ENCODE results near the gene RARRES1. TPM values are rescaled to one million over a fixed set of nuclear protein-coding genes. Genes with fewer than 3 reads are reported as not detected.

The RARRES1 gene
- total and polyA plus RNA-seq, 7 donors = 6.4 to 208 (median 14.6) TPM

DNA sequence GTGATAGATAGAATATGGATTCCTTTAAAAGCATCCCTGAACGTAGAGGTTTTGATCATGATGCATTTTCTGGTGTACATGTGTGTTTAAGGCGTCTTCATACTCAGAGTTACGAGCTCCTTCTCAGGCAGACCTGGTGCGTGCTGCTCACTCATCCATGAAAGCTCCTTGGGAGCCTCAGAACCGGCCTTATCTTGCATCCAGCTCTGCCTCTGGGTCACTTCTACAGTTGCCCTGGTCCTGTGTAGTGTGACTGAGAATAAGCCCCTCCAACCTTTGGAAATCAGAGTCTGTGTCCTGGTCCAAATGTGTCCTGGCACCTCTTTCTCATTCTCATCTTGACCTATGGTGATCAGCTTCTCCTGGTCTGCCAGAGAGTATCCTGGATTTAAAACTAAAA, 17.3 kb upstream of the RARRES1 start:
- no peaks in the 10 kb centered on the region for H3K27me3 ChIP-seq
- WGBS, 2 donors = 92 to 93% methylated on average over 5 of the region's 5 CpGs
- intact Hi-C loops (cut with DNase I) = no loop called here
- no peak overlapping the region for H3K4me3 ChIP-seq
- H3K36me3 ChIP-seq = peaks cover 0 to 31% (median 3%) of the 10 kb centered on the region in 4 donors
- H3K9me3 ChIP-seq = no peaks in the 10 kb centered on the region
- peaks cover 0 to 8% (median 0%) of the 10 kb centered on the region in 4 donors for H3K4me1 ChIP-seq
- H3K27ac ChIP-seq = no peak overlapping the region
- DNase-seq = no peak
- TF ChIP-seq POLR2A (IDR thresholded peaks at IDR 0.05) (no peak), POLR2AphosphoS5 (IDR thresholded peaks at IDR 0.05) (no peak), EP300 (IDR thresholded peaks at IDR 0.05) (no peak)
- TF ChIP-seq, protein P1, sequence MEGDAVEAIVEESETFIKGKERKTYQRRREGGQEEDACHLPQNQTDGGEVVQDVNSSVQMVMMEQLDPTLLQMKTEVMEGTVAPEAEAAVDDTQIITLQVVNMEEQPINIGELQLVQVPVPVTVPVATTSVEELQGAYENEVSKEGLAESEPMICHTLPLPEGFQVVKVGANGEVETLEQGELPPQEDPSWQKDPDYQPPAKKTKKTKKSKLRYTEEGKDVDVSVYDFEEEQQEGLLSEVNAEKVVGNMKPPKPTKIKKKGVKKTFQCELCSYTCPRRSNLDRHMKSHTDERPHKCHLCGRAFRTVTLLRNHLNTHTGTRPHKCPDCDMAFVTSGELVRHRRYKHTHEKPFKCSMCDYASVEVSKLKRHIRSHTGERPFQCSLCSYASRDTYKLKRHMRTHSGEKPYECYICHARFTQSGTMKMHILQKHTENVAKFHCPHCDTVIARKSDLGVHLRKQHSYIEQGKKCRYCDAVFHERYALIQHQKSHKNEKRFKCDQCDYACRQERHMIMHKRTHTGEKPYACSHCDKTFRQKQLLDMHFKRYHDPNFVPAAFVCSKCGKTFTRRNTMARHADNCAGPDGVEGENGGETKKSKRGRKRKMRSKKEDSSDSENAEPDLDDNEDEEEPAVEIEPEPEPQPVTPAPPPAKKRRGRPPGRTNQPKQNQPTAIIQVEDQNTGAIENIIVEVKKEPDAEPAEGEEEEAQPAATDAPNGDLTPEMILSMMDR (IDR thresholded peaks at IDR 0.05) = no peak

DNA sequence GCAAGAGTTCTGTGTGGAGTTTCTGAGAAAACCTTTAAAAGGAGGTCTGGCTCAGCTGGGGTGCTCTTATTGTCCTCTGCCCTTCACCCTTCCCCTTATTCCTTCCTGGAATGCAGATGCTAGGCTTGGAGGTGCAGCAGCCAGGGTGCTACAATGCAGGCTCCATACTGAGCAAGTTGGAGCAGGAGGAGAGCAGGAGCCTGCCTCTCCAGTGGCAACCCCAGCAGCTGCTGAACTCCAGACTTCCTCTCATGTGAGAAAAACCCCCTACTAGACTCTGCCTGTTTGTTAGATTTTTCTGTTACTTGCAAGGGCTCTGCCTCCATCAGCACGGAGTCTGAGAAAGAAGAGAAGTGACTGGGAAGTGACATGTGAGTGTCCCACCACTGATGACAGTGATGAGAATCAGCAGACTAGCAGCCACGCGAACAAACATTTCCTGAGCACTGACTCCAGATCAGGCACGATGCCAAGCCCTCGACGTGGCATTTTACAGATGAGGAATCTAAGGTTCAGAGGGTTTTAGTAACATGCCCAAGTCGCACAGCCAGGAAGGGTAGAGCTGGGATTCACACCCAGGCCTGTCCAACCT, 16.1 kb upstream of the RARRES1 start:
- H3K4me1 ChIP-seq = peaks cover 0 to 8% (median 0%) of the 10 kb centered on the region in 4 donors
- peak overlapping the region in 1 of 4 donors; percentile 5 for H3K27ac ChIP-seq
- no peak for TF ChIP-seq POLR2A (IDR thresholded peaks at IDR 0.05)
- TF ChIP-seq POLR2AphosphoS5 (IDR thresholded peaks at IDR 0.05) = no peak
- TF ChIP-seq, protein P1 (IDR thresholded peaks at IDR 0.05) = no peak
- TF ChIP-seq EP300 (IDR thresholded peaks at IDR 0.05) = no peak
- intact Hi-C loops (cut with DNase I) = no loop called here
- WGBS, 2 donors = 47 to 73% methylated on average over 7 of the region's 7 CpGs
- DNase-seq = no peak
- H3K9me3 ChIP-seq = no peaks in the 10 kb centered on the region
- no peaks in the 10 kb centered on the region for H3K27me3 ChIP-seq
- H3K36me3 ChIP-seq = peaks cover 0 to 42% (median 3%) of the 10 kb centered on the region in 4 donors
- no peak overlapping the region for H3K4me3 ChIP-seq

DNA sequence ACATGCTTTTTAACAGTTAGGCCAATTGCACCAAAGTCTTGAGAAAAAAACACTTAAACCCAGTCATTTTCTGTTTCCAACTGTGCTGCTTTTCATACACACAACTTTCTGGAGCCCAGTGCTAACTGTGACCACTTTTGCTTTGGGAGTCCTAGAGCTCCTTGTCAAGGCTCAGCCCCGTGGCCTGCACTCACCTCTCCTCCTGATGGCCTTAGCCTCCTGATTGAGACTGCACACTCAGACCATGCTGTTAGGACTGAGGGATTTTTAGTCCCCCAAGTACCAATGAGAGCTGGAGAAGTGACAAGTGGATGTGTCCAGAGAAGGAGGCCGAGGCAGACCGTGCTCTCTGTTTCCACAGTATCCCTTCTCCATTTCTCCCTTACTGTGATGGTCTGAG, 15.2 kb upstream of the RARRES1 start:
- WGBS, 2 donors = 95 to 97% methylated on average over 3 of the region's 3 CpGs
- Histone ChIP-seq H3K4me1 (peaks cover 0 to 8% (median 0%) of the 10 kb centered on the region in 4 donors), H3K4me3 (no peak overlapping the region), H3K27ac (peak overlapping the region in 1 of 4 donors; percentile 5), H3K27me3 (no peaks in the 10 kb centered on the region), H3K9me3 (no peaks in the 10 kb centered on the region), H3K36me3 (peaks cover 0 to 51% (median 3%) of the 10 kb centered on the region in 4 donors)
- TF ChIP-seq, protein P1 (IDR thresholded peaks at IDR 0.05) = no peak
- TF ChIP-seq EP300 (IDR thresholded peaks at IDR 0.05) (no peak), POLR2A (IDR thresholded peaks at IDR 0.05) (no peak), POLR2AphosphoS5 (IDR thresholded peaks at IDR 0.05) (no peak)
- intact Hi-C loops (cut with DNase I) = no loop called here
- DNase-seq = no peak

DNA sequence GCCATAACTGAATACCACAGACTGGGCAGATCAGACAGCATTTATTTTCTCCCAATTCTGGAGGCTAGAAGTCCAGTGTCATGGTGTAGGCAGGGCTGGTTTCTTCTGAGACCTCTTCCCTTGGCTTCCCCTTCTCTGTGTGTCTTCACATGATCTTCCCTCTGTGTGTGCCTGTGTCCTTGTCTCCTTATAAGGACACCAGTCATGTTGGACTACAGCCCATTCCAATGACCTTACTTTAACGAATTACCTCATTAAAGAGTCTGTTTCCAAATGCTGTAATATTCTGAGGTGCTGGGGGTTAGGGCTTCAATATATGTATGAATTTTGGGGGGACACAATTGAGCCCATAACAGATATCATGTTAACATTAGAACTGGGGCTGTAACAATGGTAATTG, 13.3 kb upstream of the RARRES1 start:
- intact Hi-C loops (cut with DNase I) = no loop called here
- Histone ChIP-seq H3K27ac (no peak overlapping the region), H3K4me3 (no peak overlapping the region), H3K4me1 (peaks cover 0 to 8% (median 0%) of the 10 kb centered on the region in 4 donors), H3K27me3 (no peaks in the 10 kb centered on the region), H3K36me3 (peaks cover 0 to 63% (median 3%) of the 10 kb centered on the region in 4 donors), H3K9me3 (no peaks in the 10 kb centered on the region)
- TF ChIP-seq POLR2A (IDR thresholded peaks at IDR 0.05) (peak in 1 of 2 donors; percentile 4), POLR2AphosphoS5 (IDR thresholded peaks at IDR 0.05) (no peak)
- TF ChIP-seq, protein P1 (IDR thresholded peaks at IDR 0.05) = no peak
- DNase-seq = no peak
- 92 to 97% methylated on average over 1 of the region's 1 CpG for WGBS, 2 donors

All from sigmoid colon (tissue), 7 donors.